GM18867 (cell line): Measurements from ENCODE around the gene SMAD5.
A peak's percentile ranks its signal among the peaks of the same experiment; 100 is the strongest.

Experiments
- ATAC-seq: cut with Tn5 transposase; IDR thresholded peaks from one replicate; pipeline ENCODE4 v1.9.1; 2021; ENCODE audit warnings: mild to moderate bottlenecking, moderate library complexity; ENCODE audit not compliant: unreplicated experiment

Gene SMAD5

GRCh38 chr5:136132557-136133221 lies at the start of gene SMAD5:
SMAD5 (plus strand) TSS chr5:136132845; CDS start chr5:136153761, 20,916 bp downstream.
- ATAC-seq: peak; percentile 94

DNA sequence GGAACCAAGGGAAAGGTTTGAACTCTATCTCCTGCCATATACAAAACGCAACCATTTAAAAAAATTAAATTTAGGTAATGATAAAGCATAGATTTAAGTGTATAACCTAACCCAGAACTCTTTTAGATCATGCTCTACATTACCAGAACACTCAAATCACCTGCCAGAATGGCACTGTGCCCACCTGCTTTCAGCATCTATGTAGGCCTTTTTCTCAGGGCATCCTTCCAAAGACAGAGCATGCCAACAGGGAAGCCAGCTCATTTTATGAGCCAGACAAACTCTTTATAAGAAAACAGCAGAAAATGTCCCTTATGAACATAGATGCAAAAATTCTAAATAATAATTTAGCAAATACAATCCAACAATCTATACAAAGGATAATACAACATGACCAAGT lies 47.9 kb upstream of the SMAD5 start:
- no peak for ATAC-seq

GRCh38 chr5:136086783-136087566 lies 45.7 kb upstream of the SMAD5 start:
- ATAC-seq: no peak

GRCh38 chr5:136087961-136088871 lies 44.4 kb upstream of the SMAD5 start:
- no peak for ATAC-seq

DNA sequence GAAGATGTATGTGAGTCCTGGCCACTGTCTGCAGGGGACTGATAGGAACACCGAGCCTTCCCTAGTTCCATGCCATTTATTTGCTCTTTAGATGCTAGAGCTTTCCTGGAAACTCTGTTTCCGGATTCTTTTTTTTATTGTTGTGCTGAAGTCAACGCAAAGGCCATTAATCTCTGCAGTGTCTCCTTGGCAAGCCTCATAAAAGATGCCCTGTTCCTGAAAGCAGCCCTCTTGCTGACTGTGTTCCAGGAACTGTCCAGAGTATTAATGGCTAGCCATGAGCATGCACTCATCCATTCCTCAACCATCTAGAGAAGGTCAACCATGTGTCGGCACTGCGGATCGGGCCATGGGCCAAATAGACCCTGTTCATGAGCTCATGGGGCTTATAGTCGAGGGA lies 42.9 kb upstream of the SMAD5 start:
- no peak for ATAC-seq

- no peak for ATAC-seq
Measured at GRCh38 chr5:136090319-136090718, 42.3 kb upstream of the SMAD5 start.

- ATAC-seq: no peak
Measured at GRCh38 chr5:136094189-136094912, 38.3 kb upstream of the SMAD5 start.

DNA sequence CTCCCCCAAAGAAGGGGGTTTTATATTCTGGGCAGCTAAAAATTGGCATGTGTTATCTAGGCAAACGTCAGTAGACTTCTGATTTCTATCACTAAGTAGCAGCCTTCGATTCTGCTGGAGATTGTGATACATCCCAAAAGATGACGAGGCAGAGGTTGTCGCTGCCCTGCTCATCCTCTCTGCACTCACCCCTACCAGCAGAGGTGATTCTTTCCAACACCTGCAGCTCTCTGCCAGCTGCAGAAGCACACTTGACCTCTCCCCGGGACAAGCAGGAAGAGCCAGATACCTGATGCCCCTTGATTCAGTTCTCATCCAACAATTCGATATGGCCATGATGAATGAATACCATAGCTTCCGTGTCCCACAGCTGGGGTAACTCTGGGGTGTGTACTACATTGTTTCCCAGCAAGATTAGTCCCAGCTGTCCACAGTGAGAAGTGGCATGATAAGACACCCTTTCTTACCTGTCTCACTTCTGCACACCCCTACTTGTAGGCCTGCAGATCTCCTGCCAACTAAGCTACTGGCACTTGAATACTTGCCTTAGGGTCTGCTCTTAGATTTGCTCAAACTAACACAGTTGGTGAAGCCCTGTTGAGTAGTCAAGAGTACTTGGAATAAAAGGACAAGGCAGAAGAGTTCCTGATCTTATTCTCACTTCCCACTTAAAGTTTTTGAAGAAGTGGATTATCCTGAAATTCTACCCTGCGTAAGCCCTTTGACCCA lies 37.6 kb upstream of the SMAD5 start:
- no peak for ATAC-seq

DNA sequence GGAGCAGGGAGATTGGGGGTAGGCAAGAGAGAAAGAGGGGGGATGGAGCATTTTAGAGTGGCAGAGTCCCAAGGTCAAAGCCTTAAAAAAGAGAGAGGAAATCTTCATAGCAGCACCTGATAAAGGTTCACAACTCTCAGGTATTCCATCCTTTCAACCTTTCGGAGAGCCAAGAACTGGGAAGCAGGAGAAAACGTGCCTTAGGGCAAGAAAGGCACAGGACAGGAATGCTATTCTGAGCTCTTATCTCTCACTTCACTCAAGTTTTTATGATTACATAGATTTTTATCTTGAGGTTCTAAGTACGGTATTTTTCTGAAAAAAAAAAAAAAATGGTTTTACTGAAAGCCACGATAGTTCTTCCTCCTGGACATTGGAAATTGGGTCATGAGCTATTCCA lies 34.5 kb upstream of the SMAD5 start:
- no peak for ATAC-seq

- ATAC-seq: no peak
Measured at GRCh38 chr5:136099870-136100269, 32.8 kb upstream of the SMAD5 start.

GRCh38 chr5:136101884-136102283 lies 30.8 kb upstream of the SMAD5 start:
- ATAC-seq: no peak

GRCh38 chr5:136103118-136103517 lies 29.5 kb upstream of the SMAD5 start:
- ATAC-seq: peak; percentile 39

GRCh38 chr5:136104306-136104965 lies 28.2 kb upstream of the SMAD5 start:
- ATAC-seq: no peak

DNA sequence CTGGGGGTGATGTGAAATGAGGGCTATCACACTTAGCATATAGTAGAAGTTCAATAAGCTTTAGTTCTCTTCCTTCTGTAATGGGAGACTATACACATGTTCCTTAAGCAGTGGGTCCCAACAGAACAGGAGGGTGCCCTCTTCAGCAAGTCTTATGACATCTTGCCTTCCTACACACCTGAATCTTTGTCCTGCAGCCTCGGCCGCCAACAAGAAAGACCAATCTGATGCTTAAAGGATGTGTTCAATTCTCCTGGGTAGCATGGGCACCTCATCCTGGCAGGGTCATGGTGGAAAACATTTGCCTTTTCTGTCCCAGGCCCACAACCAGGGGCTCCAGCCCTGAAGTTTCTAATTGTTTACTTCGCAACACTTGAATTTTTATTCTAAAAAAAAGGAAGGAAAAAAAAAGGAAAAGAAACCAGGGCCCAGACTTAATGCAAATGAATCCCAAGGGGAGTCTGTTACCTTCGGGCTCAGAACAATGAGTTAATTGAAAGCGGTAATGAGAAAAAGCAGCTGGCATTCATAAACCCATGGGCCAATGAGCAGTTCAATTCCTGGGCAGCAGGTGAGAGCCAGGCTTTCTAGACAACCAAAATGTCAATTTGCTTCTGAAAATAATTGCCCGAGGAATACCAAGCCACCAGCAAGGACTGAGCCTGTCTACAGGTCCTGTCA lies 26.2 kb upstream of the SMAD5 start:
- ATAC-seq: no peak

DNA sequence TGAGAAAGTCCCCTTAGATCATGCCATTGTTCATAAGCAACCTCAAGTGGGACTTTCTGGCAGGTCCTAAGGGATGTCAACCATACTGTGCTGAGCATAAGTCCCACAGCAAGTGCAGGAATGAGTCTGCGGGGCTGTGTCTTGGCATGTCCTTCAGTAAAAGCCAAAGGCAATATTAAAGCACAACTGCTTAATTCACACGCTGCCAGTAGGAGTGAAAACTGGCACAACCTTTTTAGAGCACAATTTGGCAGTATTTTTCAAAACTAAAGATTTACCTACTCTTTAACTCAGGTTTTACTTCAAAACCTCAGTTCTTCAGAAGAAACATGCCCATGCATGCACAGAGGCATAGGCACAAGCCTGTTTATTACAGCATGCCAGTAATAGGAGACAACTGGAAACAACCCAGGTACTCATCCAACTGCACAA lies 24.4 kb upstream of the SMAD5 start:
- ATAC-seq: peak; percentile 54

- ATAC-seq: no peak
Measured at GRCh38 chr5:136108766-136109165, 23.9 kb upstream of the SMAD5 start.

DNA sequence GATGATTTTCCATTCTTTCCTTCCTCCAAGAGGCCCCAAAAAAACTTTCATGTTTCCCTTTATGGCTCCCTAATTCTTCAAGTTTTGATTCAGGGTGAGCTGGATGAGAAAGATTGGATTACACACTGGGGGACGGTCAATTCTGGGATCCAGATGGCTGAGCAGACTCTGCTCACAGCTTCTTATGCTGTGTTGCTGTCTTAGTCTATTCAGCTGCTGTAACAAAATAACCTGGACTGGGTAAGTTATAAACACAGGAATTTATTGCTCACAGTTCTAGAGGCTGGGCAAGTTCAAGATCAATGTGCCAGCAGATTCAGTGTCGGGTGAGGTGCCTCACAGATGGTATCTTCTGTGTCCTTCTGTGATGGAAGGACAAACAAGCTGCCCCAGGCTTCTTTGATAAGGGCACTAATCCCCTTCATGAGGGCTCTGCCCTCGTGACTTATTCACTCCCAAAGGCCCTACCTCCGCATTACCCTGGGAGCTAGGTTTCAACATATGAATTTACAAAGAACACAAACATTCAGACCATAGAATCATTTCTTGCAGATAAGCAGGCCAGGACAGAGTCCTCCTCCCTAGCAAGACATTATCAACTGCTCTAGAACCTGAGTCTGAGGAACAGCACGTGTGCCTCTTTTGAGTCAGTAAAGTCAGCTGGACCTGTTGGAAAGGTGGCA lies 23.1 kb upstream of the SMAD5 start:
- no peak for ATAC-seq

DNA sequence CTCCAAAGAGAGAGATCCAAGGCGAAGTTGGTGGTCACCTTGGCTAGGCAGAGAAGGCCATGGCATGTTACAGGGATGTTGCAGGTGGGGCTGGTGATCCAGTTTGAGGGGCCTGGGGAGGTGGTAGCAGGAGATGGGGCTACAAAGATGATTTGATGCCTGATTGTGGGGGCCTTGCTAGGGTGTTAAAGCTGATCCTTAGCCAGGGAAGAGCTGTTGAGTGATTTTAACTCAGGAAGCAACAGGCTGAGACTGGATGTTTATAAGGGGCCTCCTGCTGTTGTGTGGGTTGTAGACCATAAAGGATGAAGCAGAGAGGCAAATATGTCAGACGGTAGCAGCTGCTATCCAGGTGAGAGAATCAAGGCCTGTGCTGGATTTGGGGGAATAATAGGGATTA lies 19.0 kb upstream of the SMAD5 start:
- no peak for ATAC-seq
